Measurements from ENCODE around the gene PMVK. TPM values are rescaled to one million over a fixed set of nuclear protein-coding genes. Genes with fewer than 3 reads are reported as not detected.

The PMVK gene
- total and polyA plus RNA-seq, 10 of the 15 experiments (the other 5 are each of a cell fraction or from before 2014, with no cell fraction given), result 6.0 to 121 (median 49.4) TPM

DNA sequence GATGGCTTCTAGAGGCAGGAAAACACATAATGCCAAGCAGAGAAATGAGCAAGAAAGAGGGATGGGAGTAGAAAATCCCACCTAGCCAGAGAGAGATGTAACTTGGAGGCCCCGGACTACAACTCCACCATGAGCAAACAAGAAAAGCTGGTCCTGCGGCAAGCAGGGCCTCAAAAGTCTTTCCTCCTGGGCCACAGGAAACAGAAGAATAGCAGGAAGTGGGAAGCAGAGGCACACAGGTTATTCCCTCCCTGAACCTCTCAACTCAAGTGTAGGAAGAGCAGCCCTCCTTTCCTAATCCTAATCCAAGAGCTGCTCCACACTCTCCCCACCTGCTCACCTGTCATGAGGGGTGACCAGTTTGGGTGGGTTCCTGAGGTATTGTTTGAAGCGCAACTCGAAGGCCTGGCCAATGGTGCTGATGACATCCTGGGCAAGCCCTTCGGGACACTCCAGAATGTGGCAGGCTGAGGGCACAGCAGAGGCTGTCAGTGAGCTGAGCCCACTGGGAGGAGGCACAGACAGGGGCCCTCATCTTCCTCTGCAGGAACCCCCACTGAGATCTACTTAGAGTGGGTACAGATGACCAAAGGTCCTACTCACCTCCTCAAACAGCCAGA, 30.9 kb upstream of the PMVK start:
- ChIA-PET RAD21 (ENCODE audit: unreplicated experiment) (no interaction called here), CTCF (interaction anchor here (3.5 kb wide), 1 partner anchor 12 kb away, joined by 11 read pairs; the partner anchor contains the start of gene PBXIP1), SMC1A (ENCODE audit: uncharacterized antibody, unreplicated experiment) (interaction anchor here (0.6 to 0.9 kb wide), 2 partner anchors 28 to 31 kb away, joined by 3 read pairs; no protein-coding TSS in a partner anchor), POLR2A (interaction anchor here (1.6 kb wide), 1 partner anchor 12 kb away, joined by 4 read pairs; the partner anchor contains the start of gene PBXIP1)
- peaks cover 22% of the 10 kb centered on the region for H3K4me1 ChIP-seq (ENCODE audit: control insufficient read depth, insufficient read depth, low read length)
- H3K79me2 ChIP-seq (ENCODE audit: control insufficient read depth, insufficient read depth, low read length), result peaks cover 34% of the 10 kb centered on the region
- no peak for FAIRE-seq
- no peak for ATAC-seq
- peaks cover 12% of the 10 kb centered on the region in 2 experiments; a peak in 3 of 4 replicates for H3K36me3 ChIP-seq (ENCODE audit: control insufficient read depth in 2 of 2, insufficient read depth in 2 of 2, low read length in 1 of 2)
- H2AFZ ChIP-seq (ENCODE audit: control insufficient read depth, low read depth, low read length), result no peak overlapping the region
- H3K27me3 ChIP-seq (replicated peaks in 1 of 2; ENCODE audit: control insufficient read depth in 2 of 2, insufficient read depth in 2 of 2, low read length in 1 of 2), result no peaks in the 10 kb centered on the region
- H4K20me1 ChIP-seq (ENCODE audit: control insufficient read depth, insufficient read depth), result no peaks in the 10 kb centered on the region
- H3K27ac ChIP-seq (ENCODE audit: control insufficient read depth, insufficient read depth), result no peak overlapping the region
- in situ Hi-C loops (cut with MboI), result no loop called here
- BruUV-seq (replicated peaks), result no TSS peak
- no peak for DNase-seq (ENCODE audit: low read depth, low spot score)
- intact Hi-C loops (cut with micrococcal nuclease; ENCODE audit: unreplicated experiment), result no loop called here
- H3K9me3 ChIP-seq (replicated peaks; ENCODE audit: control insufficient read depth, insufficient read depth, low read length), result no peaks in the 10 kb centered on the region
- H3K4me3 ChIP-seq, result no peak overlapping the region
- H3K4me2 ChIP-seq (ENCODE audit: control insufficient read depth, insufficient read depth), result no peak overlapping the region
- 91% methylated on average over 5 of the region's 5 CpGs for WGBS (ENCODE audit: insufficient coverage, insufficient replicate concordance, low lambda C conversion rate, missing lambda C conversion rate)
- TF ChIP-seq BCLAF1 (IDR thresholded peaks at IDR 0.05), result no peak
- no peak for TF ChIP-seq CHD2 (IDR thresholded peaks at IDR 0.05; ENCODE audit: borderline replicate concordance, low read depth, low read length)
- H3K9ac ChIP-seq (ENCODE audit: control insufficient read depth, insufficient read depth, low read length), result no peak overlapping the region
